ENCODE data around the gene SEPTIN6.
A peak's percentile ranks its signal among the peaks of the same experiment; 100 is the strongest.

SEPTIN6 gene

DNA sequence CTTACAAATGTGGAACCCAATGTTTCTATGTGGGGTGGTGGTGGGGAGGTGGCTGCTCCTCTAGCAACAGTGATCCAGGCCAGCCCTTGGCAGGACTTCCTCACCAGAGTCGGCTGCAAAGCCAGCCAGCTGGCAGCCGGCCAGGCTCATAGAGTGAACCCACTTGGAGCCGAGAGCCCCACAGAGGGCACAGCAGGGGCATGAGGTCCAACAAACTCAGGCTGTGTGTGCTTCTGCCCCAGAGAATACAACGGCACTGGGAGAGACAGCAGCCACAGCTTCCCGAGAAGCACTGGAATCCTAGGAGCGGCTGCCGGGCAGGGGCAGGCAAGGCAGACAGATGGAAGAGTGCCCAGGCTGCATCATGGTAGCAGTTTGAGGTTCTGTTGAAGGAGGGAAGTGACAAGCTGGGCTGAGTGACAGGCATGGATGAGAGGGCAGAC is 42.0 kb upstream of the SEPTIN6 start:
- no peak overlapping the region for H3K4me3 ChIP-seq (ENCODE audit: low read length in 2 of 2)
- no peak overlapping the region for H3K23ac ChIP-seq (ENCODE audit: low read depth, low read length, poor library complexity)
- H2AFZ ChIP-seq (ENCODE audit: low read length), result peak overlapping the region; percentile 30
- H3K4me1 ChIP-seq (ENCODE audit: control insufficient read depth in 2 of 2, insufficient read depth in 1 of 2, low read depth in 1 of 2, low read length in 2 of 2), result no peaks in the 10 kb centered on the region
- H3K9ac ChIP-seq (ENCODE audit: low read depth, low read length, poor library complexity), result no peak overlapping the region
- no peak overlapping the region for H4K91ac ChIP-seq (ENCODE audit: low read depth, low read length, poor library complexity)
- H2BK120ac ChIP-seq (ENCODE audit: low read depth, low read length), result no peak overlapping the region
- no peak overlapping the region for H2BK12ac ChIP-seq (ENCODE audit: low read length)
- no peaks in the 10 kb centered on the region for H3K36me3 ChIP-seq (replicated peaks in 1 of 2; ENCODE audit: control insufficient read depth in 2 of 2, insufficient read depth in 2 of 2, low read length in 2 of 2)
- no peak overlapping the region for H3K14ac ChIP-seq (ENCODE audit: low read length)
- H2BK5ac ChIP-seq (ENCODE audit: low read length), result no peak overlapping the region
- no peaks in the 10 kb centered on the region for H3K9me3 ChIP-seq (replicated peaks in 1 of 2; ENCODE audit: control insufficient read depth in 2 of 2, insufficient read depth in 1 of 2, low read depth in 1 of 2, low read length in 2 of 2)
- H3K18ac ChIP-seq (ENCODE audit: low read length), result no peak overlapping the region
- H3K27me3 ChIP-seq (ENCODE audit: control insufficient read depth in 3 of 3, insufficient read depth in 3 of 3, low read depth in 1 of 3, low read length in 3 of 3), result no peaks in the 10 kb centered on the region
- no peaks in the 10 kb centered on the region for H3K79me1 ChIP-seq (ENCODE audit: low read depth, low read length)
- DNase-seq (ENCODE audit: low spot score), result no peak
- H4K8ac ChIP-seq (ENCODE audit: low read depth, low read length), result no peak overlapping the region
- H2BK15ac ChIP-seq (ENCODE audit: low read length), result no peak overlapping the region
- no CpG with 5 or more reads among the region's 7 CpGs for WGBS, 2 donors (ENCODE audit: extremely low coverage in 2 of 2, insufficient read length in 2 of 2, insufficient replicate concordance in 1 of 2)
- H3K4ac ChIP-seq (ENCODE audit: low read length), result no peak overlapping the region
- H3K27ac ChIP-seq (replicated peaks; ENCODE audit: low read length), result no peak overlapping the region
- H3K4me2 ChIP-seq (ENCODE audit: insufficient read depth, low read length, poor library complexity, severe bottlenecking), result no peak overlapping the region
- H2AK5ac ChIP-seq (ENCODE audit: low read depth, low read length), result no peak overlapping the region

- H3K4ac ChIP-seq (ENCODE audit: low read length), result no peak overlapping the region
- H2BK15ac ChIP-seq (ENCODE audit: low read length), result no peak overlapping the region
- no peak overlapping the region for H3K14ac ChIP-seq (ENCODE audit: low read length)
- no peaks in the 10 kb centered on the region for H3K27me3 ChIP-seq (ENCODE audit: control insufficient read depth in 3 of 3, insufficient read depth in 3 of 3, low read depth in 1 of 3, low read length in 3 of 3)
- no peak overlapping the region for H2AK5ac ChIP-seq (ENCODE audit: low read depth, low read length)
- no peak overlapping the region for H3K4me3 ChIP-seq (ENCODE audit: low read length in 2 of 2)
- no peak overlapping the region for H2BK5ac ChIP-seq (ENCODE audit: low read length)
- H3K23ac ChIP-seq (ENCODE audit: low read depth, low read length, poor library complexity), result no peak overlapping the region
- DNase-seq (ENCODE audit: low spot score), result peak; percentile 42
- H3K9me3 ChIP-seq (replicated peaks in 1 of 2; ENCODE audit: control insufficient read depth in 2 of 2, insufficient read depth in 1 of 2, low read depth in 1 of 2, low read length in 2 of 2), result no peaks in the 10 kb centered on the region
- H3K9ac ChIP-seq (ENCODE audit: low read depth, low read length, poor library complexity), result no peak overlapping the region
- H3K4me1 ChIP-seq (ENCODE audit: control insufficient read depth in 2 of 2, insufficient read depth in 1 of 2, low read depth in 1 of 2, low read length in 2 of 2), result no peaks in the 10 kb centered on the region
- no peak overlapping the region for H3K4me2 ChIP-seq (ENCODE audit: insufficient read depth, low read length, poor library complexity, severe bottlenecking)
- no peak overlapping the region for H2AFZ ChIP-seq (ENCODE audit: low read length)
- no CpG with 5 or more reads among the region's 14 CpGs for WGBS, 2 donors (ENCODE audit: extremely low coverage in 2 of 2, insufficient read length in 2 of 2, insufficient replicate concordance in 1 of 2)
- no peak overlapping the region for H4K8ac ChIP-seq (ENCODE audit: low read depth, low read length)
- no peak overlapping the region for H3K27ac ChIP-seq (replicated peaks; ENCODE audit: low read length)
- H4K91ac ChIP-seq (ENCODE audit: low read depth, low read length, poor library complexity), result no peak overlapping the region
- no peak overlapping the region for H2BK12ac ChIP-seq (ENCODE audit: low read length)
- no peak overlapping the region for H3K18ac ChIP-seq (ENCODE audit: low read length)
- no peaks in the 10 kb centered on the region for H3K79me1 ChIP-seq (ENCODE audit: low read depth, low read length)
- no peaks in the 10 kb centered on the region for H3K36me3 ChIP-seq (replicated peaks in 1 of 2; ENCODE audit: control insufficient read depth in 2 of 2, insufficient read depth in 2 of 2, low read length in 2 of 2)
- H2BK120ac ChIP-seq (ENCODE audit: low read depth, low read length), result no peak overlapping the region
These were observed 36.6 kb upstream of the SEPTIN6 start for GRCh38 chrX:119729408-119730201.

DNA sequence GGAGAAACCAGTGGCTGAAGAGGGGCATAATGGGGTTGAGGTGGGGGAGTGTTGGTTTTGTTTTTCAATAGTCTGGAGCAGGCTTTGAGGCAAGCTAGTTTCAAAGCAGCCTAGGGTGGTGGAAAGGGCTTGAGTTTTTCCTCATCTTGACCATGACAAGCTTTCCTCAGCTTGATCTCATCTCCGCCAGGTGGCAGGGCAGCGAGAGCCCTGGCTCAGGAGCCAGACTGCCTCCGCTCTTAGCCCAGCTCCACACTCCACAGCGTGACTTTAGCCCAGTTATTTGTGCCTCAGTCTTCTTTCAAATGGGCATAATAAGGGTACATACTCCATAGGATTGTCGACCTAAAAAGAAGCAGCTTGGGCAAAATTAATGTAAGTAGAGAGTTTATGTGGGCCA is 35.5 kb upstream of the SEPTIN6 start:
- H3K27me3 ChIP-seq (ENCODE audit: control insufficient read depth in 3 of 3, insufficient read depth in 3 of 3, low read depth in 1 of 3, low read length in 3 of 3), result no peaks in the 10 kb centered on the region
- WGBS, 2 donors (ENCODE audit: extremely low coverage in 2 of 2, insufficient read length in 2 of 2, insufficient replicate concordance in 1 of 2), result no CpG with 5 or more reads among the region's 5 CpGs

DNA sequence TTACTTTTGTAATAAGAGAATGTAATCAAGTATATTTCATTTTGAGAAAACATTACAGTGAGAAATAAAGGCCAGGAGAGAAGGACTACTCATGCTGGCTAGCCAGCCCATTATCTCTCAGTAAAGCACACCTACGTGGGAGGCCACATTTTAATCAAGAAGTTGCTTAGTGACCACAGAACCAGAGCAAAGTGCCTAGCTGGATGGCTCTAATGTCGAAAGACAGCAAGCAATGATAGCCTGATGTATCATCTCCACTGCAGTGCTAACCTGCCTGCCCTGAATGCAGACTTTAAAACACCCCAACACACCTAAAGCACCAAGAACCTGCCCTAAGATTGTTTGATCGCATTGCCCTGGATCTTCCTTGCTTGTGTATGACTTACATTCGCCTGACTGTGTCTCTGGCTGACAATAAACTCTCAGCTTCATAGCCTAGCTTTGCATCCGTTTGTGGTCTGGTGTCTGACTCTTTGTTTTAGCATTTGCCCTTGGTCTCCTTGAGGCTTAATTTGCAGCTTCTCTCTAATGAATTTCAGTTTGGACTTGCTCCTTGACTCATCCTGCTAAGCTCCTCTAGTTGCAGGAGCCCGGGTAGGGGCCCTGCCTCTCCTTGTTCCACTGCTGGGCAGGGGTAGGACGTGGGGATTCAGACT is 34.1 kb upstream of the SEPTIN6 start:
- DNase-seq (ENCODE audit: low spot score), result no peak
- no peak overlapping the region for H2AK5ac ChIP-seq (ENCODE audit: low read depth, low read length)
- no peak overlapping the region for H3K27ac ChIP-seq (replicated peaks; ENCODE audit: low read length)

More for the DNA sequence above, 35.5 kb upstream of the SEPTIN6 start:
- Histone ChIP-seq H3K4me3 (ENCODE audit: low read length in 2 of 2) (no peak overlapping the region), H3K9ac (ENCODE audit: low read depth, low read length, poor library complexity) (no peak overlapping the region), H3K4ac (ENCODE audit: low read length) (no peak overlapping the region), H3K27ac (replicated peaks; ENCODE audit: low read length) (no peak overlapping the region), H3K4me1 (ENCODE audit: control insufficient read depth in 2 of 2, insufficient read depth in 1 of 2, low read depth in 1 of 2, low read length in 2 of 2) (no peaks in the 10 kb centered on the region), H2BK5ac (ENCODE audit: low read length) (no peak overlapping the region), H3K79me1 (ENCODE audit: low read depth, low read length) (no peaks in the 10 kb centered on the region), H3K23ac (ENCODE audit: low read depth, low read length, poor library complexity) (no peak overlapping the region), H4K8ac (ENCODE audit: low read depth, low read length) (no peak overlapping the region), H3K9me3 (replicated peaks in 1 of 2; ENCODE audit: control insufficient read depth in 2 of 2, insufficient read depth in 1 of 2, low read depth in 1 of 2, low read length in 2 of 2) (no peaks in the 10 kb centered on the region), H4K91ac (ENCODE audit: low read depth, low read length, poor library complexity) (no peak overlapping the region), H3K18ac (ENCODE audit: low read length) (no peak overlapping the region), H3K4me2 (ENCODE audit: insufficient read depth, low read length, poor library complexity, severe bottlenecking) (no peak overlapping the region), H3K14ac (ENCODE audit: low read length) (no peak overlapping the region), H2BK15ac (ENCODE audit: low read length) (no peak overlapping the region), H2BK120ac (ENCODE audit: low read depth, low read length) (no peak overlapping the region), H2AFZ (ENCODE audit: low read length) (no peak overlapping the region), H2AK5ac (ENCODE audit: low read depth, low read length) (no peak overlapping the region), H3K36me3 (replicated peaks in 1 of 2; ENCODE audit: control insufficient read depth in 2 of 2, insufficient read depth in 2 of 2, low read length in 2 of 2) (no peaks in the 10 kb centered on the region), H2BK12ac (ENCODE audit: low read length) (no peak overlapping the region)
- DNase-seq (ENCODE audit: low spot score), result no peak

More for the DNA sequence above, 34.1 kb upstream of the SEPTIN6 start:
- Histone ChIP-seq H3K14ac (ENCODE audit: low read length) (no peak overlapping the region), H3K36me3 (replicated peaks in 1 of 2; ENCODE audit: control insufficient read depth in 2 of 2, insufficient read depth in 2 of 2, low read length in 2 of 2) (no peaks in the 10 kb centered on the region), H2BK12ac (ENCODE audit: low read length) (no peak overlapping the region), H3K4me2 (ENCODE audit: insufficient read depth, low read length, poor library complexity, severe bottlenecking) (no peak overlapping the region), H3K4me3 (ENCODE audit: low read length in 2 of 2) (no peak overlapping the region), H2AFZ (ENCODE audit: low read length) (peak overlapping the region; percentile 21), H2BK15ac (ENCODE audit: low read length) (no peak overlapping the region), H3K4me1 (ENCODE audit: control insufficient read depth in 2 of 2, insufficient read depth in 1 of 2, low read depth in 1 of 2, low read length in 2 of 2) (no peaks in the 10 kb centered on the region), H3K9me3 (replicated peaks in 1 of 2; ENCODE audit: control insufficient read depth in 2 of 2, insufficient read depth in 1 of 2, low read depth in 1 of 2, low read length in 2 of 2) (no peaks in the 10 kb centered on the region), H3K18ac (ENCODE audit: low read length) (no peak overlapping the region), H2BK120ac (ENCODE audit: low read depth, low read length) (no peak overlapping the region), H3K79me1 (ENCODE audit: low read depth, low read length) (no peaks in the 10 kb centered on the region), H3K9ac (ENCODE audit: low read depth, low read length, poor library complexity) (no peak overlapping the region), H3K23ac (ENCODE audit: low read depth, low read length, poor library complexity) (no peak overlapping the region), H4K91ac (ENCODE audit: low read depth, low read length, poor library complexity) (no peak overlapping the region), H3K4ac (ENCODE audit: low read length) (no peak overlapping the region), H4K8ac (ENCODE audit: low read depth, low read length) (no peak overlapping the region), H2BK5ac (ENCODE audit: low read length) (no peak overlapping the region), H3K27me3 (ENCODE audit: control insufficient read depth in 3 of 3, insufficient read depth in 3 of 3, low read depth in 1 of 3, low read length in 3 of 3) (no peaks in the 10 kb centered on the region)
- WGBS, 2 donors (ENCODE audit: extremely low coverage in 2 of 2, insufficient read length in 2 of 2, insufficient replicate concordance in 1 of 2), result no CpG with 5 or more reads among the region's 7 CpGs
